CD8-positive, alpha-beta memory T cell (primary cell): ENCODE results near the gene SORBS2. TPM values are rescaled to one million over a fixed set of nuclear protein-coding genes. Genes with fewer than 3 reads are reported as not detected.
A peak's percentile ranks its signal among the peaks of the same experiment; 100 is the strongest.

ENCODE experiments used
- CTCF ChIA-PET: fragments of 350-600 bp; sonication (Branson Sonifier 250); formaldehyde crosslinking; loops from one replicate; lab custom pipeline; 2021; ENCODE audit warnings: antibody characterized with exemption; lab: Charles Lee
- POLR2A ChIA-PET: fragments of 350-600 bp; sonication (Branson Sonifier 250); formaldehyde crosslinking; loops from one replicate; lab custom pipeline; 2021; ENCODE audit warnings: antibody characterized with exemption; lab: Charles Lee
- DNase-seq, 5 donors: peaks; one replicate each; pipeline versions ENCODE4 v3.0.0 to v3.0.0-alpha.2; 2020 to 2022; ENCODE audit warnings: mixed read lengths in 1 of 5
- H3K27ac ChIP-seq: one replicate; pipeline ENCODE4 v1.7.0; 2013; ENCODE audit warnings: low read depth, mild to moderate bottlenecking, low read length, moderate library complexity
- H3K27me3 ChIP-seq: 2 replicates; pipeline ENCODE4 v1.7.0; 2013; ENCODE audit warnings: low read length, mild to moderate bottlenecking; ENCODE audit not compliant: insufficient read depth, poor library complexity, severe bottlenecking
- H3K36me3 ChIP-seq: 2 replicates; pipeline ENCODE4 v1.7.0; 2013; ENCODE audit warnings: mild to moderate bottlenecking, low read length, moderate library complexity; ENCODE audit not compliant: insufficient read depth
- H3K4me1 ChIP-seq: 2 replicates; pipeline ENCODE4 v1.7.0; 2013; ENCODE audit warnings: mild to moderate bottlenecking, low read length, moderate library complexity; ENCODE audit not compliant: insufficient read depth
- H3K4me3 ChIP-seq: 2 replicates; pipeline ENCODE4 v1.7.0; 2013; ENCODE audit warnings: mild to moderate bottlenecking, low read length
- H3K9me3 ChIP-seq: 2 replicates; pipeline ENCODE4 v1.7.0; 2013; ENCODE audit warnings: mild to moderate bottlenecking, low read length
- H3K27ac Mint-ChIP-seq, 8 donors: one replicate each; pipeline ENCODE4 v1.8.0; 2020 to 2021; ENCODE audit warnings: mixed read lengths in 8 of 8, mild to moderate bottlenecking in 6 of 8, inconsistent platforms in 3 of 8, moderate library complexity in 3 of 8
- H3K27me3 Mint-ChIP-seq, 2 donors: one replicate each; pipeline ENCODE4 v1.8.0; 2020 to 2021; ENCODE audit warnings: mixed read lengths in 2 of 2, mild to moderate bottlenecking in 1 of 2, moderate library complexity in 1 of 2
- H3K36me3 Mint-ChIP-seq, 3 donors: one replicate each; pipeline ENCODE4 v1.8.0; 2020 to 2021; ENCODE audit warnings: mixed read lengths in 3 of 3, inconsistent platforms in 1 of 3, mild to moderate bottlenecking in 1 of 3
- H3K4me1 Mint-ChIP-seq, 3 donors: one replicate each; pipeline ENCODE4 v1.8.0; 2020 to 2021; ENCODE audit warnings: mixed read lengths in 3 of 3, inconsistent platforms in 1 of 3, mild to moderate bottlenecking in 1 of 3
- H3K4me3 Mint-ChIP-seq, 7 donors: one replicate each; pipeline ENCODE4 v1.8.0; 2020 to 2021; ENCODE audit warnings: mixed read lengths in 7 of 7, mild to moderate bottlenecking in 6 of 7, moderate library complexity in 4 of 7, inconsistent platforms in 2 of 7
- H3K9me3 Mint-ChIP-seq, 5 donors: one replicate each; pipeline ENCODE4 v1.8.0; 2020 to 2022; ENCODE audit warnings: mixed read lengths in 5 of 5, mild to moderate bottlenecking in 3 of 5, moderate library complexity in 2 of 5, inconsistent platforms in 1 of 5
- polyA plus RNA-seq: library from polyadenylated mRNA; unstranded; fragments of 300-500 nt; fragmentation: Illumina TruSeq; gene quantifications from one replicate; pipeline ENCODE4 v1.2.3, GENCODE V29; 2021
- total RNA-seq, 2 experiments: library from RNA; stranded (reverse); gene quantifications; one replicate each; pipeline ENCODE4 v1.2.3, GENCODE V29; 2021

Gene SORBS2
- total and polyA plus RNA-seq, 3 experiments from 2014 or later, result not detected

DNA sequence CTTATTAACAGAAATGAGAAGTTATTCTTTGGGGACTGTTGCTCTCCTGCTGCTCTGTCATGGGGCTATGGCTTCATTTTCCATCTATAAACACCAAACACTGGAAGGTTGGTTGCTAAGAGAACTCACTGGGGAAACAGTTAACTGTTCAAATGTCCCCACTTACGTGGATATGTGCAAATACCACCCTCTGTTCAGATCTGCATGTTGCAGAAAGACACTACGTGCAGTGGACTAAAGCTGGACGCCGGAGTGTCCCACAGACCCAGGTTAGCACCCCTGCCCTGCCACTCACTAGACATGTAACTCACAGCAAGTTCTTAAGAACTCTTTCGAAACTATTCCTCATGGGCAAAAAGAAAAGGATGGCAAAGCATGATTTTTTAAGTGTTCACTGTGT is 62.1 kb downstream of the SORBS2 start:
- Histone ChIP-seq H3K4me3 (no peak overlapping the region), H3K4me1 (no peaks in the 10 kb centered on the region), H3K27ac (no peak overlapping the region), H3K9me3 (no peaks in the 10 kb centered on the region), H3K36me3 (no peaks in the 10 kb centered on the region), H3K27me3 (no peaks in the 10 kb centered on the region)
- peaks cover 3 to 8% of the 10 kb centered on the region in 2 donors for H3K27me3 Mint-ChIP-seq
- ChIA-PET CTCF (no interaction called here), POLR2A (no interaction called here)
- H3K4me3 Mint-ChIP-seq, result no peak overlapping the region
- DNase-seq, result no peak
- no peak overlapping the region for H3K27ac Mint-ChIP-seq
- H3K4me1 Mint-ChIP-seq, result no peaks in the 10 kb centered on the region
- H3K36me3 Mint-ChIP-seq, result no peaks in the 10 kb centered on the region
- H3K9me3 Mint-ChIP-seq, result peaks cover 0 to 2% (median 0%) of the 10 kb centered on the region in 5 donors

- Histone ChIP-seq H3K27ac (no peak overlapping the region), H3K27me3 (no peaks in the 10 kb centered on the region), H3K4me3 (no peak overlapping the region), H3K36me3 (no peaks in the 10 kb centered on the region), H3K9me3 (no peaks in the 10 kb centered on the region), H3K4me1 (no peaks in the 10 kb centered on the region)
- H3K27me3 Mint-ChIP-seq, result peaks cover 3 to 8% of the 10 kb centered on the region in 2 donors
- no peaks in the 10 kb centered on the region for H3K4me1 Mint-ChIP-seq
- no peak overlapping the region for H3K27ac Mint-ChIP-seq
- ChIA-PET POLR2A (no interaction called here), CTCF (no interaction called here)
- no peaks in the 10 kb centered on the region for H3K36me3 Mint-ChIP-seq
- no peak overlapping the region for H3K4me3 Mint-ChIP-seq
- peaks cover 0 to 4% (median 0%) of the 10 kb centered on the region in 5 donors for H3K9me3 Mint-ChIP-seq
- DNase-seq, result no peak
Observed at GRCh38 chr4:185748901-185749390, 63.0 kb downstream of the SORBS2 start.

DNA sequence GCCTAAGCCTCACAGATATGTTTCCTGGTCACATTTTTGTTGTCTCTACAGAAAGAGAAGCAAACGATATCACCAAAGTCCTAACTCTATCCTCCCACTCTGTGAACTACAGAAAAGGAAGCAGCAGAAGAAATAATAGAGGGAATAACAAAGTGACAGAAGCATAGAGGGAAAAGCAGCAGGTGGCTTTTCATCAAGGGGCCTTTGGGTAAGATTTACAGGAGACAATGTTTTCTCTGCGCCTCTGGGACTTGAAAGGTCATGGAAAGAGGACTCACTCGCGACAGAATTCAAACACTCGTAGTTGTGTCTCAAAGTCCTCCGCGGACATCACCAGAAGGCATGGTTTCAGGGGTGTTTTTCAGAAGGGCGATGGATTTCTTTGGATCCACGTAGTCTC is 66.1 kb downstream of the SORBS2 start:
- ChIA-PET CTCF (no interaction called here), POLR2A (no interaction called here)
- Histone ChIP-seq H3K27me3 (no peaks in the 10 kb centered on the region), H3K27ac (no peak overlapping the region), H3K4me3 (no peak overlapping the region), H3K9me3 (no peaks in the 10 kb centered on the region), H3K4me1 (no peaks in the 10 kb centered on the region), H3K36me3 (no peaks in the 10 kb centered on the region)
- DNase-seq, result no peak
- H3K27ac Mint-ChIP-seq, result peak overlapping the region in 1 of 8 donors; percentile 73
- H3K4me1 Mint-ChIP-seq, result no peaks in the 10 kb centered on the region
- no peaks in the 10 kb centered on the region for H3K36me3 Mint-ChIP-seq
- no peak overlapping the region for H3K4me3 Mint-ChIP-seq
- H3K9me3 Mint-ChIP-seq, result peaks cover 0 to 4% (median 0%) of the 10 kb centered on the region in 5 donors
- H3K27me3 Mint-ChIP-seq, result peaks cover 5 to 8% of the 10 kb centered on the region in 2 donors

DNA sequence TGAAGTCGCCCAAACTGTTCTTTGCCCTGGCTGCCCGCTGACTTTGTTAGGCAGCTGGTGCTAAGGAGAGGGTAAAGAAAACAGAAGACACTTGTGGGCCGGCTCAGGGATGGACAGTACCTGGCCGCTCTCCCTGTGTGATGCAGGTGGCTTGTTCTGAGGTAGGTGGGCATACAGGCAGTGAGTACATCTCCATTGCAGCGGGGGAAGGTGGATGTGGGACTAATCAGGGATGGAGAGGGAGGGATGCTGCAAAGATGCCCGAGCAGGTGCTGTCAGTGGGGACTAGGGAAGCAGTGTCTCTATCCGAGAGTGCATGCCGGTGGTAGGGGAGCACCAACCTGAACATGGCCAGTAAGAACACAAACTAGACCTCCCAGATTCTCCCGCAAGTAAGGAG is 67.0 kb downstream of the SORBS2 start:
- H3K4me3 Mint-ChIP-seq, result no peak overlapping the region
- peaks cover 0 to 6% (median 0%) of the 10 kb centered on the region in 5 donors for H3K9me3 Mint-ChIP-seq
- H3K36me3 Mint-ChIP-seq, result no peaks in the 10 kb centered on the region
- H3K4me3 ChIP-seq, result no peak overlapping the region
- H3K4me1 Mint-ChIP-seq, result no peaks in the 10 kb centered on the region
- DNase-seq, result no peak
- ChIA-PET CTCF (no interaction called here), POLR2A (no interaction called here)
- no peaks in the 10 kb centered on the region for H3K4me1 ChIP-seq
- no peak overlapping the region for H3K27ac ChIP-seq
- peaks cover 6 to 8% of the 10 kb centered on the region in 2 donors for H3K27me3 Mint-ChIP-seq
- H3K9me3 ChIP-seq, result no peaks in the 10 kb centered on the region
- no peaks in the 10 kb centered on the region for H3K36me3 ChIP-seq
- no peak overlapping the region for H3K27ac Mint-ChIP-seq
- no peaks in the 10 kb centered on the region for H3K27me3 ChIP-seq

GRCh38 chr4:185744488-185744862 is 67.5 kb downstream of the SORBS2 start:
- Mint-ChIP-seq H3K36me3 (no peaks in the 10 kb centered on the region), H3K27me3 (peaks cover 6 to 8% of the 10 kb centered on the region in 2 donors), H3K27ac (no peak overlapping the region), H3K4me3 (no peak overlapping the region), H3K4me1 (no peaks in the 10 kb centered on the region), H3K9me3 (peaks cover 0 to 6% (median 0%) of the 10 kb centered on the region in 5 donors)
- Histone ChIP-seq H3K4me1 (no peaks in the 10 kb centered on the region), H3K36me3 (no peaks in the 10 kb centered on the region), H3K9me3 (no peaks in the 10 kb centered on the region), H3K4me3 (no peak overlapping the region), H3K27ac (no peak overlapping the region), H3K27me3 (no peaks in the 10 kb centered on the region)
- ChIA-PET CTCF (no interaction called here), POLR2A (no interaction called here)
- no peak for DNase-seq

- Histone ChIP-seq H3K9me3 (no peaks in the 10 kb centered on the region), H3K4me3 (no peak overlapping the region), H3K36me3 (no peaks in the 10 kb centered on the region), H3K27me3 (no peaks in the 10 kb centered on the region), H3K4me1 (no peaks in the 10 kb centered on the region), H3K27ac (no peak overlapping the region)
- H3K4me3 Mint-ChIP-seq, result no peak overlapping the region
- H3K36me3 Mint-ChIP-seq, result no peaks in the 10 kb centered on the region
- ChIA-PET CTCF (no interaction called here), POLR2A (no interaction called here)
- peaks cover 0 to 6% (median 0%) of the 10 kb centered on the region in 5 donors for H3K9me3 Mint-ChIP-seq
- H3K27me3 Mint-ChIP-seq, result peaks cover 6 to 8% of the 10 kb centered on the region in 2 donors
- no peaks in the 10 kb centered on the region for H3K4me1 Mint-ChIP-seq
- no peak overlapping the region for H3K27ac Mint-ChIP-seq
- no peak for DNase-seq
Observed at GRCh38 chr4:185743722-185744487, 68.1 kb downstream of the SORBS2 start.

- no peaks in the 10 kb centered on the region for H3K27me3 ChIP-seq
- Mint-ChIP-seq H3K4me3 (no peak overlapping the region), H3K27me3 (peaks cover 4 to 6% of the 10 kb centered on the region in 2 donors), H3K9me3 (peaks cover 0 to 6% (median 0%) of the 10 kb centered on the region in 5 donors), H3K4me1 (no peaks in the 10 kb centered on the region), H3K36me3 (no peaks in the 10 kb centered on the region), H3K27ac (no peak overlapping the region)
- no peaks in the 10 kb centered on the region for H3K36me3 ChIP-seq
- no peak for DNase-seq
- no peaks in the 10 kb centered on the region for H3K9me3 ChIP-seq
- CTCF ChIA-PET, result no interaction called here
- no peak overlapping the region for H3K27ac ChIP-seq
- H3K4me3 ChIP-seq, result no peak overlapping the region
- POLR2A ChIA-PET, result no interaction called here
- H3K4me1 ChIP-seq, result no peaks in the 10 kb centered on the region
Observed at GRCh38 chr4:185742766-185743165, 69.2 kb downstream of the SORBS2 start.

DNA sequence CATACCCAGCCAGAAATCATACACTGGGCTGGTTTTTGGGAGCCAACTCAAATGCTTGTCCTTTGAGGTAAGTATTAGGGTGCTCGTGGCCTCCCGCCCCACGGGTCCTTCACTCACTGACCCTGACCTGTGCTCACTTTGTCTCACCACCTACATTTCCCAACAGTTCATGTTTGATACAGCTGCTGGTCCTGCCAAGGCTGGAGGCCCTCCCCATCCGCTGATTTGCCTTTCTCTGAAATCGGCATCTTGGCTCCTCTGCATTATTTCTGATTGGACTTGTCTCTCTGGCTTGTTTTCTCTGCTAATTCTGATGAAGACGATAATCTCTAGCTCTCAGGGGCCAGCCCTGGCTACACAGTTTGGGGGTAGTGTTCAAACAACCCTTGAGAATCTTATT is 70.2 kb downstream of the SORBS2 start:
- Histone ChIP-seq H3K27ac (no peak overlapping the region), H3K9me3 (no peaks in the 10 kb centered on the region), H3K27me3 (no peaks in the 10 kb centered on the region), H3K4me3 (no peak overlapping the region), H3K4me1 (no peaks in the 10 kb centered on the region), H3K36me3 (no peaks in the 10 kb centered on the region)
- peaks cover 4 to 6% of the 10 kb centered on the region in 2 donors for H3K27me3 Mint-ChIP-seq
- ChIA-PET CTCF (no interaction called here), POLR2A (no interaction called here)
- H3K9me3 Mint-ChIP-seq, result peaks cover 0 to 6% (median 0%) of the 10 kb centered on the region in 5 donors
- no peak overlapping the region for H3K4me3 Mint-ChIP-seq
- no peak for DNase-seq
- H3K27ac Mint-ChIP-seq, result no peak overlapping the region
- no peaks in the 10 kb centered on the region for H3K4me1 Mint-ChIP-seq
- H3K36me3 Mint-ChIP-seq, result no peaks in the 10 kb centered on the region
